ENCODE results near the gene KRTAP10-9. TPM values are rescaled to one million over a fixed set of nuclear protein-coding genes. Genes with fewer than 3 reads are reported as not detected.

KRTAP10-9 gene
- total and polyA plus RNA-seq, 4 donors, result not detected

GRCh38 chr21:44592446-44593311 lies 34.2 kb upstream of the KRTAP10-9 start, which contains the start of gene KRTAP10-6:
Gene KRTAP10-6, minus strand, starts transcription at chr21:44592505. Its CDS starts 21 bp downstream, at chr21:44592484.
- ATAC-seq (ENCODE audit: insufficient read depth, low FRiP score) (no peak), DNase-seq (peak in 1 of 3 donors; percentile 11)
- no peak within 1 kb of the TSS for H3K4me3 ChIP-seq
- H3K36me3 ChIP-seq (ENCODE audit: control insufficient read depth in 4 of 4, insufficient read depth in 4 of 4, low read length in 4 of 4), result no peaks in the 10 kb centered on the region
- H3K27ac ChIP-seq (ENCODE audit: low read depth in 1 of 2, low read length in 1 of 2), result no peak within 1 kb of the TSS
- H3K9ac ChIP-seq (ENCODE audit: insufficient read depth in 1 of 2, low read length in 2 of 2), result no peak within 1 kb of the TSS
- peaks cover 0 to 8% (median 0%) of the 10 kb centered on the region in 5 donors for H3K4me1 ChIP-seq (ENCODE audit: control insufficient read depth in 5 of 5, insufficient read depth in 5 of 5, low read length in 5 of 5)
- H3K9me3 ChIP-seq (ENCODE audit: control insufficient read depth in 4 of 4, insufficient read depth in 3 of 4, low read length in 3 of 4), result peaks cover 0 to 2% (median 0%) of the 10 kb centered on the region in 4 donors
- TF ChIP-seq CTCF (IDR thresholded peaks at IDR 0.05; ENCODE audit: control extremely low read depth, extremely low read depth), result no peak
- 58 to 66% methylated on average over 33 of the region's 33 CpGs for WGBS, 2 donors
- no peaks in the 10 kb centered on the region for H3K27me3 ChIP-seq (ENCODE audit: control insufficient read depth in 3 of 3, insufficient read depth in 3 of 3, low read length in 2 of 3)

GRCh38 chr21:44593598-44594405 lies 33.1 kb upstream of the KRTAP10-9 start:
- Histone ChIP-seq H3K27me3 (ENCODE audit: control insufficient read depth in 3 of 3, insufficient read depth in 3 of 3, low read length in 2 of 3) (no peaks in the 10 kb centered on the region), H3K4me1 (ENCODE audit: control insufficient read depth in 5 of 5, insufficient read depth in 5 of 5, low read length in 5 of 5) (peaks cover 0 to 8% (median 0%) of the 10 kb centered on the region in 5 donors), H3K27ac (ENCODE audit: low read depth in 1 of 2, low read length in 1 of 2) (no peak overlapping the region), H3K9ac (ENCODE audit: insufficient read depth in 1 of 2, low read length in 2 of 2) (peak overlapping the region in 1 of 2 donors; percentile 16), H3K9me3 (ENCODE audit: control insufficient read depth in 4 of 4, insufficient read depth in 3 of 4, low read length in 3 of 4) (peaks cover 0 to 2% (median 0%) of the 10 kb centered on the region in 4 donors), H3K36me3 (ENCODE audit: control insufficient read depth in 4 of 4, insufficient read depth in 4 of 4, low read length in 4 of 4) (no peaks in the 10 kb centered on the region), H3K4me3 (no peak overlapping the region)
- TF ChIP-seq CTCF (IDR thresholded peaks at IDR 0.05; ENCODE audit: control extremely low read depth, extremely low read depth), result no peak
- DNase-seq (peak; percentile 42 to 67 (median 50)), ATAC-seq (ENCODE audit: insufficient read depth, low FRiP score) (no peak)
- 46 to 62% methylated on average over 20 of the region's 20 CpGs for WGBS, 2 donors

GRCh38 chr21:44594406-44594916 lies 32.4 kb upstream of the KRTAP10-9 start:
- TF ChIP-seq CTCF (IDR thresholded peaks at IDR 0.05; ENCODE audit: control extremely low read depth, extremely low read depth), result no peak
- Histone ChIP-seq H3K36me3 (ENCODE audit: control insufficient read depth in 4 of 4, insufficient read depth in 4 of 4, low read length in 4 of 4) (no peaks in the 10 kb centered on the region), H3K27ac (ENCODE audit: low read depth in 1 of 2, low read length in 1 of 2) (no peak overlapping the region), H3K27me3 (ENCODE audit: control insufficient read depth in 3 of 3, insufficient read depth in 3 of 3, low read length in 2 of 3) (no peaks in the 10 kb centered on the region), H3K4me3 (no peak overlapping the region), H3K9ac (ENCODE audit: insufficient read depth in 1 of 2, low read length in 2 of 2) (no peak overlapping the region), H3K4me1 (ENCODE audit: control insufficient read depth in 5 of 5, insufficient read depth in 5 of 5, low read length in 5 of 5) (peaks cover 0 to 8% (median 0%) of the 10 kb centered on the region in 5 donors), H3K9me3 (ENCODE audit: control insufficient read depth in 4 of 4, insufficient read depth in 3 of 4, low read length in 3 of 4) (peaks cover 0 to 3% (median 0%) of the 10 kb centered on the region in 4 donors)
- DNase-seq (no peak), ATAC-seq (ENCODE audit: insufficient read depth, low FRiP score) (no peak)
- 79 to 87% methylated on average over 12 of the region's 12 CpGs for WGBS, 2 donors

All from lung (tissue), 12 donors.